Measurements from ENCODE around the gene GOLGA6L10. TPM values are rescaled to one million over a fixed set of nuclear protein-coding genes. Genes with fewer than 3 reads are reported as not detected.
"Not testable (repeated sequence)": the region's sequence is repeated elsewhere in the genome, so short reads cannot be mapped to it uniquely, and the experiment has no call there.

The GOLGA6L10 gene
- total and polyA plus RNA-seq, 2 experiments from 2014 or later, result 0.07 to 0.23 TPM

GRCh38 chr15:82314769-82315518, 34.3 kb downstream of the GOLGA6L10 start:
- Mint-ChIP-seq H3K36me3 (ENCODE audit: low read depth) (no peaks in the 10 kb centered on the region; the same call in 2 of the 3 replicates), H3K4me1 (no peaks in the 10 kb centered on the region), H3K4me3 (no peak overlapping the region), H3K27ac (no peak overlapping the region), H3K27me3 (ENCODE audit: insufficient read depth, low read depth, poor library complexity) (no peaks in the 10 kb centered on the region), H3K9me3 (peaks cover 5% of the 10 kb centered on the region; the same call in 1 of the 3 replicates)
- Histone ChIP-seq H3K79me2 (replicated peaks; ENCODE audit: insufficient read depth) (no peaks in the 10 kb centered on the region), H3K4me1 (ENCODE audit: insufficient read depth) (no peaks in the 10 kb centered on the region), H3K36me3 (ENCODE audit: insufficient read depth) (no peaks in the 10 kb centered on the region), H3F3A (replicated peaks; ENCODE audit: low read depth) (no peaks in the 10 kb centered on the region), H3K4me3 (no peak overlapping the region), H3K27me3 (ENCODE audit: insufficient read depth) (no peaks in the 10 kb centered on the region), H3K9me2 (ENCODE audit: insufficient read depth) (no peaks in the 10 kb centered on the region), H3K27ac (ENCODE audit: low read depth) (no peak overlapping the region), H4K20me1 (replicated peaks; ENCODE audit: insufficient read depth) (no peaks in the 10 kb centered on the region), H3K4me2 (no peak overlapping the region), H2AFZ (no peak overlapping the region)
- DNase-seq (ENCODE audit: low spot score) (no peak), ATAC-seq (no peak)
- TF ChIP-seq ZNF462 (CRISPR knock-in tag; IDR thresholded peaks at IDR 0.05), result no peak
- TF ChIP-seq STAT1 (IDR thresholded peaks at IDR 0.05; ENCODE audit: unreplicated experiment), result no peak

GRCh38 chr15:82313951-82314768, 35.1 kb downstream of the GOLGA6L10 start:
- H2AFZ ChIP-seq; DNase-seq (ENCODE audit: low spot score); H3K27ac Mint-ChIP-seq; H3F3A ChIP-seq (replicated peaks; ENCODE audit: low read depth); H3K79me2 ChIP-seq (replicated peaks; ENCODE audit: insufficient read depth); H3K4me2 ChIP-seq; H3K27ac ChIP-seq (ENCODE audit: low read depth); H3K4me1 Mint-ChIP-seq; H3K9me3 Mint-ChIP-seq; H3K27me3 Mint-ChIP-seq (ENCODE audit: insufficient read depth, low read depth, poor library complexity); H3K9me2 ChIP-seq (ENCODE audit: insufficient read depth); H3K27me3 ChIP-seq (ENCODE audit: insufficient read depth); H3K4me3 Mint-ChIP-seq; H3K36me3 Mint-ChIP-seq (ENCODE audit: low read depth); H3K36me3 ChIP-seq (ENCODE audit: insufficient read depth); H3K4me1 ChIP-seq (ENCODE audit: insufficient read depth); H4K20me1 ChIP-seq (replicated peaks; ENCODE audit: insufficient read depth); ATAC-seq; H3K4me3 ChIP-seq: not testable (repeated sequence)

Data from GM23338 (cell line).